GM19324 (cell line): ENCODE results near the gene GRAMD2B.
"Not testable (repeated sequence)": the region's sequence is repeated elsewhere in the genome, so short reads cannot be mapped to it uniquely, and the experiment has no call there.

Source experiments
- ATAC-seq: cut with Tn5 transposase; IDR thresholded peaks from one replicate; pipeline ENCODE4 v1.9.1; 2021; ENCODE audit warnings: mild to moderate bottlenecking, moderate library complexity; ENCODE audit not compliant: unreplicated experiment, low FRiP score

Gene GRAMD2B

DNA sequence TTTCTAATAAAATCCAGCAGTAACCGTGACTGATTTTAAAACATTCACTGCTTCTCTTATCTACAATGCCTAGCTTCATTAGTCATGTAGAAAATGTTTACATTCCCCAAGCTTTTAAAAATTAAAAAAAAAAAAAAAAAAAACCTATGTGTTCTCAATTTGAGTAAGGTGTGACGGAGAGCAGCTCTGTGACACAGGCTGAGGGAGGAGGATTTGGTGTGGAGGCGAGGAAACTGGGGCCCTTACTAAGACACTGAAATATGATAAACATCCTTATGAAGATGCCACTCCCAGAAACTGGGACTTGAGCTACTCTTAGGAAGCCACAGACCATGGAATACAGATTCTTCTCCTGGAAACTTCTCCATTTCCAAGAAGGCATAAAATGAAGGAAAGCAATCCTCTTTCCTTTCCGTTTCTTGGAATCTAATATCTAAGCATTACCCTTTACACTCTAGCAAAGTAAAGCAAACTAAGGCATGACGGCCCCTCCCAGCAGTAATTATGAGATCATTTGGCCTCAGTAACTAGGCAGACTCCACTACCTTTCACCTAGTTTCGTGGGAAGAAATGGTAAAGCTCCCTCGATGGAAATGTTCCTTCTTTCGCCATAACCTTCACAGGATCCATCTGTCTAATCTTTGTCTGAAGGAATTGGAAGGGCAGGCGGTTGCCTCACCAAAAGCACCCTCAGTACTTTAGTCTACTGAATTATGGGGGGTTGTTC lies 23.5 kb downstream of the GRAMD2B start:
- no peak for ATAC-seq

DNA sequence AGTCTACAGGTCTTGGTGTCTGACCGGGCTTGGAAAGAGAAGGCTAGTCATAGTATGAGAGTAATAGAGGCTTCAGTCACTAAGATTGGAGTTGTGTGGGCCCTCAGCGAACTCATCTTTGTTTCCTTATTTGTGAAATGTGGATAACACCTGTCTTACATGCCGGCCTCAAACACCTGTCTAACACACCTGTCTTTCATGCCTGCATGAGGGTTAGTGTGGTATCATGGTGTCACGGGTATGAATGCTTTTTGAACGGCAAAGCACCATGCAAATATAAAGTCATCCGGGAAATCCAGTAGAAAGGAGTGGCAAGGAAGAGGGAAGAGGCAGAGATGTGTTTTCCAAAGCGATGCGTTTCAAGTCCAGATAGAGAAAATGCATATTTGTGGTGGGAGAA lies 25.5 kb downstream of the GRAMD2B start:
- ATAC-seq, result no peak

DNA sequence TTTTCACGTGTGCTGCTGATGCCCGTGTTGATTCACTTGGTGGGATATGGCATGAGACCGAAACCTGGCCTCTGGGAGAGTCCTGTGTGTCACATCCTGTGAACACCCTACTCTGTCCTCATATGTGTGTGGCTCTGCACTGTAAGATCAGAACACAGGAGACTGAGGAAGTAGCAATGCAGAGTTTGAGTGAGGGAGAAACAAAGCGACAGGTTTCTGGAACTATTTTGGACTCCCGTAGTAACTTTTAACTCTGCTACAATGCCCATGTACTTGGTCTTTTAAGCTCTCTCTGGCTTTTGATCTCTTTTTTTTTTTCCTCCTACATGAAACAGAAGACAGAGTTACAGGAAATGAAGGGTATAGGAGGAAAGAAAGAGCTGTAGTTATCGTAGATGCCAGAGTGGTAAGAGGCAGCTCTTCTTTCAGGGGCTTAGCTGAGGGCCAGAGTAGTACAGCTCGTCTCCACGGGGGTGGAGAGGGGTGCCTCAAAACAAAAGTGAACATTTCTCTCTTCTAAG lies 26.6 kb downstream of the GRAMD2B start:
- peak; percentile 81 for ATAC-seq

DNA sequence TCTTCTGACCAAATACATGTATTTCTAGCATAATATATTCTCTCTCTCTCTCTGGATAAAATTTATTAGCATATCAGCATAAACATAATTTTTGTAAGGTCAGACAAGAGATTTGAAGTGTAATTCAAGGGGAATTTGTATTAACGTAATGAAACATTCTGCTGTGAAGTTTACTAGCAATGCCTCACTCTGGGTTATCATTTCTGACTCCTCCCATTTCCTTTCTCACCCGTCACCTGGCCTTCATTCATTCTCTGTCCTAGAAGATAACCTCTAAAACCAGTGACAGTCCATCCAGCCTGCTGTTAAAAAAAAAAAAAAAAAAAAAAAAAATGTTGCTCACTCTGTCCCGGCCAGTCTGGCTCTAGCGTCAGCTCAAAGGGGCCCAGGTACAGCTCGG lies 27.1 kb downstream of the GRAMD2B start:
- ATAC-seq, result peak; percentile 55

DNA sequence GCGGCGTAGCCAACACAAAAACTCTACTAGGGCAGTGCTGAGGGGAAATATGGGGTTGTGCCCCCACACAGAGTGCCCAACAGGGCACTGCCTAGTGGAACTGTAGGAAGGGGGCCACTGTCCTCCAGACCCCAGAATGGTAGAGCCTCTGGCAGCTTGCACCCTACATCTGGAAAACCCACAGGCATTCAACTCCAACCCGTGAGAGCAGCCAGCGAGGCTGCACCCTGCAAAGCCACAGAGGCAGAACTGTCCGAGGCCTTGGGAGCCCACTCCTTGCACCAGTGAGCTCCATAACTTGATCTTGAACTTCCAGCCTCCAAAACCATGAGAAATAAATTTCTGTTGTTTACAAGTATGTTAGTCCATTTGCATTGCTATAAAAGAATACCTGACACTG lies 27.7 kb downstream of the GRAMD2B start:
- ATAC-seq, result no peak

DNA sequence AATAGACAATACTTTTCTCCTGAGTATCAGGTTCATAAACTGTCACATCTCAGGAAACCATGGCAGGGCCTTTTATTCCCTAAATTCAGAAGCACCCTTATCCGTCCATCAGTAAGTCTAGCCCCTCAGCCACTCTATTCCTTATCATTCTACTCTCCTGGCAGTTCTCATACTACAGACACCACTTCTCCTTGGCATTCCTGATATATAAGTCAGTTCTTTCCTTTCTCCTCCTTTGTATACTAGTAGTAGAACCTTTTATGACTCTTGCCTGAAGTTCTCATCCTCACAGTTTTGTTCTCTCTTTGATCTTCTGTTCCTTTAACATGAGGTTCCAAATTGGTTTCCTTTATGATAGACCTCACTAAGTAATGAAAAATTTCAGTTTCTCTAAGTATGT lies 29.3 kb downstream of the GRAMD2B start:
- no peak for ATAC-seq

DNA sequence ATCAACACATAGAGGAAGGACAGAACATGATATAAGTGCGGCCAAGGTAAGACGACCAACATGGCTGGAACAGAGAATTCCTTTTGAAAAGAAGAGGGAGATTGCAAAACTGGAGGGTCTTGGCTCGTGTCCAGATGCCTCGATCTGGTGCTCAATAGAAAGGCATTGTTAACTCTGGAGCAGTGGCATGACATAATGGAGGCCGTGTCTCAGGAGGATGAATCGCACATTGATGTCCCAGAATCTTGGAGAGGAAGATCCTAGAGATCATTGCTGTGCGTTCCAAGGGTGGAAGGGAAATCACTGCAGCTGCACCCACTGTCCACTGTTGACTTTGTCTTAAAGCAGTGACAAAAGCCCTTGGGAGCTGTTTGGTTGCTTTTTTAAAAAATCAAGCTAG lies 30.9 kb downstream of the GRAMD2B start:
- no peak for ATAC-seq

DNA sequence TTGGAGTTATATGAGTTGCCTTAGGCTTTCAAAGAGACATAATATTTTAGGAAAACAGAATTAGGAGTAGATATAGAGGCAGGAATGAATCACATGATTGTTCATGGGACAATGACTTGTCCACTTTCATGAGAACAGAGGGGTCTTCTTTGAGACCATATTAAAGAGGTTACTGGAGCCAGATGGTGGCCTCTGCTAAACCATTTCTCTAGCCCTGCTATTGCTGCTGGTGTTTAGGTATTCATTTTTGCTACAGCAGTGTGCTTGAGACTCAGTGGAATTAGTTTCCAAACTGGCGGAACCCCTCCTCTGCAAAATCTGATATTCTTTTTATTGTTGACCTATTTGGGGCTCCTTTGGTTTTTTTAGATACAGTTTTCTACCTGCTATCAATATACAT lies 31.3 kb downstream of the GRAMD2B start:
- no peak for ATAC-seq

DNA sequence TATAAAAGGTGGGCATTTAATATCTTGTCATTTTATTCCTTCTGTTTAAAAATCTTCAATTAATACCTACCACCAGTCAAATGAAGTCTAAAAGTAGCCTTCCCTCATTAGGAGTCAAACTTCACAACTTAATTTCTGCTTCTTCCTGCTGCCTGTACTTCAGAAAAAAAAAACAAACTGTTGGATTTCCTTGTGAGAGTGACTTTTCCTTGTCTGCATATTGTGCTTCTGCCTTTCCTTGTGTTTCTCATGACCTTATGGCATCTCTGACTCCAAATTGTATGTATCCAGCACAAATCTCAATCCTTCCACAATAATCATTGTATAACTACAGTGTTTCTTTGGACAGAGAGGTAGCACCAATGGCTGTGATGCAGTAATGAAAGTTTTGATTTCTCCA lies 32.1 kb downstream of the GRAMD2B start:
- ATAC-seq, result no peak

DNA sequence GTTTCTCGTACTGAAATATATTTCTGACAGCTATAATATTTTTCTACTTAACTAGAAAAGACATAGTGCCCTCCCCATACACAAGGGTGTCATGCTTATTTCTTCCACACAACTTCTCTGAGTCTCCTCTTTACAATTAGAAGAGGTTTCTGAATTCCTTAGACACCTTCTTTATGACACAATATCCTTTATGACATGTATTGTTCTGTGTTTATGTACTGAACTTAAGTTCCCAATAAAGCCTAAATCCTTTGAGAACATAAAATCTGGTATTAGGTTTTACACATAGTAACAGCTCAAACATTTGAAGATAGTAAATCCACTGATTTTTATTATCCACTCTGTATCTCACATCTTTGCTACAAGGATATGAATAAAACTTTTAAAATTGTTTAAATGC lies 32.5 kb downstream of the GRAMD2B start:
- ATAC-seq, result no peak

DNA sequence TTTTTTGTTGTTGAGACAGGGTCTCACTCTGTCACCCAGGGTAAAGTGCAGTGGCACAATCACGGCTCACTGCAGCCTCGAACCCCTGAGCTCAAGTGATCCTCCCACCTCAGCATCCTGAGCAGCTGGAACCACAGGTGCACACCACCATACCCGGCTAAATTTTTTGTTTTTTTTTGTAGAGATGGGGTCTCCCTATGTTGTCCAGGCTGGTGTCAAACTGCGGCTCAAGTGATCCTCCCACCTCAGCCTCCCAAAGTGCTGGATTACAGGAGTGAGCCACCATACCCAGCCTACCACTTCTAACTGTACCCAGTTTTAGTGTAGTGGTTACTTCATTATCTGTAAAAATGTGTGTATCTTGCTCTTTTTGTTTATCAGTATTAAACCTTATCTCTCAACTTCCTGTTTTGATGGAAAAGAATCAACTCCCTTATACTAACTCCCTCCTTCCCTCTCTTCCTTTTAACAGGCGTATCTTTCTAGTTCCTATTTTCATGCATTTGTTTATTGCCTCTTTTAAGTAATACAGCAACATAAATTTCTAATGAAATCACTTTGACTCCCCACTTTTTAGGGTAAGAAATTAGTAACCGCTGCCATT lies 33.1 kb downstream of the GRAMD2B start:
- ATAC-seq, result no peak

DNA sequence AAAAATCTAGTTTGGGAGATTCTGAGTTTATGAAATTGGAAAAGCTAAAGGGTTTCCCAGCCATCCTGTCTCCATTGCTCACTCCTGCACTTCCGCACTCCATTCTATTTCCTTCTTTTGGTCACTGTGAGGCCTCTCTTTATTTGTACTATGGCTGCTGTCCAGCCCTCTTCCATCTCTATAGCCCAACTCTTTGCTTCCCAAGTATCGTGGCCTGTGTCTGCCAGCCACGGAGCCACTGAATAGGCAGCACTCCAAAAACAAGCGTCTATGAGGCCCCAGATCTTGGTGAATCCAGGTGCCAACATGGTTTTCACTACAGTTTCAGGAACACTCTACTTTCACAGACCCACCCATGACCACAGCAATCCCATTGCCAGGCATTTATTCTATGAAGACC lies 37.2 kb downstream of the GRAMD2B start:
- ATAC-seq, result no peak

DNA sequence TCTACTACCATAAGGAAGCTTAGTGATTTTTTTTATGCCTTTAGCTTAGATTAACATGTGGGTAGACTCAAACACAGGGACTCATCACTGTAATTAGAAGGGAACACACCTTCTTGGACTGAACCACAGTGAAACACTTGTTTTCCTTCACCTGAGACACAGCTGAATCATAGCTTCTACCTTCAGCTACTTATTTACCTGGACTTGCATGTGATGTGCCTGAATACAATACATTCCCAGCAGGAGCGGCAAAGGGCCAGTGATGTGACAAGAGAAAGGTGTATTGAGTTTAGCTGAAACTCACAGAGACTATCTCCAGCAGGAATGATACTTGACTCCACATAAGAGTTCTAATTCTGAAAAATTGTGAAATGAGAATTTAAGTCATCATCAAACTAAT lies 37.8 kb downstream of the GRAMD2B start:
- no peak for ATAC-seq

DNA sequence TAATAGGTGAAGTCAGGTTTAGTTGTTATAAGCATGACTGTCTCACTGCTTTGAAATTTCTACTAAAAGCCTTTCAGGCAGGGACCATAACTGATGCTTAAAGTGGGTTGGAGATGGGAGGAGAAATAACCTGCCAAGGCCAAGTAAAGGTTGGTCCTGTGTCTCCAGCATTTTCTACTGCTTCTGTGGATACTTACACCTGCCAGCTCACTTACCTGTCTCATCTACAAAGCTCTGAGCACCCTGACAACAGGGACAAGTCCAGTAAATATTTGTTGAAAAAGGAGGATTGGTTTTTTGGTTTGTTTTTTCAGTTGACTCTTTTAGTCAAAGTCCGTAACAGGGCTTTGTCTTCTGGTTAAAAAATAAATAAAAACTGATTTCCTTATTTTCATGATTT lies 38.6 kb downstream of the GRAMD2B start:
- ATAC-seq, result no peak

DNA sequence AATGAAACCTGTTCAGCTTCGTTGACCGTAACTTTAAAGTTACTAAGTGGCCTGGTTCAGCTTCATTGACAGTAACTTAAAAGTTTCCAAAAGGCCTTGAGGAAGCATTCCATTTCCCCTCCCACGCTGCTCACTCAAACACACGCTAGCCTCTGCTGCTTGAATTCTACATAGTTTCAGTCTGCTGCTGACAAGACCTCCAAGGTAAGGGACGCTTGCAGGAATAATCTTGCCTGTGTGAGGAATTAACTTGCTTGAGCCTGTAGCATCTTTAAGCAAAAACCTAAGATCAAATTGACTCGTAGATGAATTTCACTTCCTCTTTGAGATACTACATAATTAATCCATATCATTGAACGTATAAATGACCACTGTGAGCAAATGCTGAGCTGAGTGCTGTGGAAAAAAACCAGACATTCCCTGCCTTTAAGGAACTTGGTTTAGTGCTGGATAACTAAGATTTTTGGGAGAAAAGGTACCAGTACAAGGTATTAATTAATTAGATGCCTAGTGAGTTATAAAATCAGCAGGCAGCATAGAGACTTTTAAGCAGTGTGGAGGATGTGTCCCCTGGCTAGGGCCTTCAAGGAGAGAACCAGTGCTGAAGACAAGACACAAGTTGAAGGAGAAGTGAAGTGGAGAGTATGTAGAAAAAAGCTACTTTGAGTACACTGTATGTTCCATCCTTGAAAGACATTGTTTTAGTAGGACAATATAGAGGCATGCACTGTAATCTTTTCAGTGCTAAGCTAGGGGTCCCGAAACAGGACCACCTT lies 39.2 kb downstream of the GRAMD2B start:
- peak; percentile 51 for ATAC-seq

DNA sequence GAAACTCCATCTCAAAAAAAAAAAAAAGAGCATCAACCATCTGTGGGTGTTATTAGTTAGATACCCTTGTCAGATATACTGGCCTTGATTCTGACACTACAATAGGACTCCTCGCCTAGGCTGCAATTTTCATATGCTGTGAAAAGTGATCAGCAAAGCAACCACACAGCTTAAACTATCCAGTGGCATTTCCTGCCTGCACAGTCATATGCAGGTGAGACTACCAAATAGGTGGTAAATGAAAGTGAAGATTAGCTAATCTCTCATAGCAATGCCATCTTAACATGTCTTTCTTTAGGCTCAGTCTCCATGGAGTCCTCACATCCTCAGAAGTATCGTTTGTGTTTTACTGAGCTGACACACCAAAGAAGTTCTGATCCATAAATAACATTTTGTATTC lies 40.8 kb downstream of the GRAMD2B start:
- no peak for ATAC-seq

DNA sequence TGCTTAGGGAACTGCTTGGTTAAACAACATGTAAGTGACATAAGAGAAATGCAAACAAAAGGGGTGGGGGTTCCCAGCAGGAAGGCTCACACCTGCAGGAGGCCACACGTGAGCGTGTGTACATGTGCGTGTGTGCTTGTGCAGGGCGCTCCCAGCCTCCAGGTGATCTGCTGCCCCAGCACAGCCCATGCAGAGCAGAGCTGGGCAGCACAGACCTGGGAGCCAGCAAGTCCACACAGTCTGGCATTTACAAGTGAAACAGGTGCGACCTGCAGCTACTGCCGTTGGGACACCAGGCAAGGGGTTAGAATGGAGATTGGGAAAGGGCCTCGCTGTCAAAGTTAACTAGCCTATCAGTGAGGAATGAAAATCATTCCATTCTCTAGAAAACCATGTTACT lies 41.8 kb downstream of the GRAMD2B start:
- ATAC-seq, result no peak

DNA sequence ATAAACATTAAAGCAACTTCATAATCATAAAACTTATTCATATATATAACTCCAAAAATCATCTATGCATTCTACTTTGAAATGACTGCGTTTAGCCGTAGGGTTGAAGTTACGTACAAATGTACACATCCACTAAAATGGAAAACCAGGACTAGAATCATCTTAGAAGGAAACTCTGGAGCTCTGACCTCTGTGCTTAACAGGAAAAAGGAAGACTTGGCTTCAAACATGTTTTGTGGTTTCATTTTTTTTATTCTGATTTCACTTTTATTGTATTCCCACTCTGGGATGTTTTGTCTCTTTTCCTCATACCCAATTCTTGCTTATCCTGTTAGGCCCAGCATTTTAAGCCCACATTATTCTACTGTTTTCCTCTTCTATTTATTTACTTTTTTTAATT lies 44.9 kb downstream of the GRAMD2B start:
- no peak for ATAC-seq

DNA sequence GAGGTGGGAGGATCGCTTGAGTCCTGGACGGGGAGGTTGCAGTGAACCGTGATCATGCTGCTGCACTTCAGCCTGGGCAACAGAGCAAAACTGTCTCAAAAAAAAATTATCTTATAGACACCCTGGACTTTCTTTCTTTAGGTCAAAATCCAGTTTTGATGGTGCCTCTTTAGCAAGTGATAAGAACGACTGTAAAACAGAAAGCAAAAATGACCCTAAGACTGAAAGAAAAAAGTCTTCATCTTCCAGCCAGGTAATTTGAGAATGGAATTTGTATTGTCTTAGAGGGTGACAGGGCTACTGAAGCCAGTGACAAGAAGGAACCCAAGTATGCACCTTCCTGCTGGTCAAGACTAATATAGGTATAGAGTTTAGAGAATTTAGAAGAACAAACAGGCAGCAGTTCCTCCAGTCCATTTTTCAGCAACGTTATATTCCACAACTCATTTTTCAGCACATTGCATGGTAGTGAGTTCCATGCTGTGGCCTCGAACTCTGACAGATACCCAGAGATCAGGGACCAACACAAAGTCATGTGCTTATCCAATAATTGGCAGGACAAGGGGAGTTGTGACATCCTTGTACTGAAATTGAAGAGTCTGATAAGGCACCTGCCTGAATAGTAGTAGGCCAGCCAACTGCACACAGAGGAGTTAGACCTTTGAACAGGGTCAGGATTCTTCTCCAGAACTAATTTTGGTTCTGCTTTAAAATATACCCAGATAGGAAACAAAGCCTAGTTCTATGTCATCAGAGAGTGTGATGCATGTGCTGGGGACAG lies 46.5 kb downstream of the GRAMD2B start:
- ATAC-seq, result no peak

DNA sequence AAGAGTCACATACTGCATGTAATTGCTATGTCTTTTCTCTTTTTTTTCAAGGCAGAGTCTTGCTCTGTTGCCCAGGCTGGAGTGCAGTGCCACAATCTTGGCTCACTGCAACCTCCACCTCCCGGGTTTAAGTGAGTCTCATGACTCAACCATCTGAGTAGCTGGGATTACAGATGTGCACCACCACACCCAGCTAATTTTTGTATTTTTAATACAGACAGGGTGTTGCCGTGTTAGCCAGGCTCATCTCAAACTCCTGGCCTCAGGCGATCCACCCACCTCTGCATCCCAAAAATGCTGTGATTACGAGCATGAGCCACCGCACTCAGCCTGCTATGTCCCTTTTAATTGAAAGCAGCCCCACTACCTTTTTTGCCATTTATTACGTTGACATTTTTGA lies 47.3 kb downstream of the GRAMD2B start:
- ATAC-seq, result not testable (repeated sequence)

DNA sequence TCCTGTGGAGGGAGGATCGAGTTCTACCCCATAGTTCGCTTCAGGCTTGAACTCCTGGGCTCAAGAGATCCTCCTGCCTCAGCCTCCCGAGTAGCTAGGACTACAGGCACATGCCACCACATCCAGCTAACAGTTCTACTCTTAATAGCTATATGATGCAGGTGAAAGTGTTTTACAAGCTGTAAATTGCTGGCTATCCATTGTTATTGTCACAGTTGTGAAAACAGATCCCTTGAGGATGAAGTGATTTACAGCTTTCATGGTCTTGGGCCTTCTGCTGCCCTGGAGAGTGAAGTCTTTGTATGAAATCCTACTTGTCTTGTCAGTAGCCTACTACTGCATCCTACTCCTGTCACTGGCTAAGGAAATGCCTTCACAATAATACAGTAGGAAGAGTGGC lies 48.0 kb downstream of the GRAMD2B start:
- no peak for ATAC-seq
